ENCODE measurements around the gene ZNF879. TPM values are rescaled to one million over a fixed set of nuclear protein-coding genes. Genes with fewer than 3 reads are reported as not detected.

ZNF879 gene
- total RNA-seq, 1 experiment from 2014 or later: not detected

GRCh38 chr5:178983728-178984127 is 39.9 kb upstream of the ZNF879 start:
- intact Hi-C loops (cut with micrococcal nuclease): no loop called here
- POLR2A ChIA-PET: no interaction called here

More at GRCh38 chr5:178983728-178984127, 39.9 kb upstream of the ZNF879 start:
- Histone ChIP-seq H3K27ac (ENCODE audit: low read depth, low read length) (no peak overlapping the region), H3K9me3 (ENCODE audit: control insufficient read depth in 1 of 2, insufficient read depth in 1 of 2, low read depth in 1 of 2, low read length in 2 of 2) (peaks cover 4 to 11% of the 10 kb centered on the region in 2 experiments; a peak in 2 of 4 replicates), H4K20me1 (ENCODE audit: insufficient read depth) (no peaks in the 10 kb centered on the region), H3K4me3 (replicated peaks in 1 of 2; ENCODE audit: low read depth in 1 of 2, low read length in 2 of 2) (no peak overlapping the region), H3K9ac (ENCODE audit: low read length) (no peak overlapping the region), H3K9me2 (ENCODE audit: insufficient read depth) (no peaks in the 10 kb centered on the region), H3K4me2 (ENCODE audit: low read length) (no peak overlapping the region), H3K36me3 (ENCODE audit: control insufficient read depth in 1 of 2, insufficient read depth in 2 of 2, low read length in 2 of 2) (no peaks in the 10 kb centered on the region), H3K4me1 (ENCODE audit: control insufficient read depth in 1 of 2, insufficient read depth in 2 of 2, low read length in 2 of 2) (no peaks in the 10 kb centered on the region), H3K79me2 (ENCODE audit: insufficient read depth, low read length) (no peaks in the 10 kb centered on the region), H2AFZ (ENCODE audit: low read depth, low read length, poor library complexity, severe bottlenecking) (no peak overlapping the region), H3K27me3 (ENCODE audit: insufficient read depth, low read length) (no peaks in the 10 kb centered on the region)
- TF ChIP-seq MAX (IDR thresholded peaks at IDR 0.05): no peak
- no peak for TF ChIP-seq SIN3A (IDR thresholded peaks at IDR 0.05; ENCODE audit: low read depth)
- TF ChIP-seq ELF1 (IDR thresholded peaks at IDR 0.05; ENCODE audit: borderline replicate concordance, low read depth): no peak
- TF ChIP-seq CEBPB (IDR thresholded peaks at IDR 0.05; ENCODE audit: low read depth): no peak
- TF ChIP-seq TCF7L2 (IDR thresholded peaks at IDR 0.05; ENCODE audit: borderline replicate concordance, extremely low read depth, insufficient read depth, insufficient read length): no peak
- no peak for TF ChIP-seq EZH2 (IDR thresholded peaks at IDR 0.05)
- TF ChIP-seq SRF (IDR thresholded peaks at IDR 0.05; ENCODE audit: low read depth): no peak
- no peak for TF ChIP-seq ZNF274 (IDR thresholded peaks at IDR 0.05; ENCODE audit: low read depth, low read length)
- TF ChIP-seq ZFX (IDR thresholded peaks at IDR 0.05): no peak
- TF ChIP-seq ZBTB33 (IDR thresholded peaks at IDR 0.05; ENCODE audit: extremely low read depth, insufficient replicate concordance, low read length): no peak
- no peak for TF ChIP-seq CBX3 (IDR thresholded peaks at IDR 0.05; ENCODE audit: low read depth)
- TF ChIP-seq SP1 (IDR thresholded peaks at IDR 0.05; ENCODE audit: low read depth): no peak
- no peak for TF ChIP-seq POLR2AphosphoS5 (IDR thresholded peaks at IDR 0.05; ENCODE audit: low read depth, low read length)
- TF ChIP-seq REST (IDR thresholded peaks at IDR 0.05; ENCODE audit: low read depth): no peak
- no peak for TF ChIP-seq YY1 (IDR thresholded peaks at IDR 0.05; ENCODE audit: extremely low read depth, insufficient replicate concordance, low read depth, low read length)
- TF ChIP-seq CTCF (IDR thresholded peaks at IDR 0.05 in 2 of 3, conservative IDR thresholded peaks at IDR 0.05 in 1 of 3; ENCODE audit: borderline replicate concordance in 1 of 3, insufficient read depth in 1 of 3, low read depth in 2 of 3, low read length in 2 of 3): no peak
- no peak for TF ChIP-seq EGR1 (IDR thresholded peaks at IDR 0.05; ENCODE audit: low read depth)
- no peak for TF ChIP-seq JUND (IDR thresholded peaks at IDR 0.05)
- TF ChIP-seq FOSL1 (IDR thresholded peaks at IDR 0.05; ENCODE audit: low read depth): no peak
- RAD21 ChIA-PET (ENCODE audit: low non-redundant PET in 1 of 2, low total read pairs in 2 of 2, uncharacterized antibody in 2 of 2, unreplicated experiment in 2 of 2): no interaction called here
- CTCF ChIA-PET: no interaction called here
- ATAC-seq: no peak
- no peak for DNase-seq (ENCODE audit: low read depth, low spot score)
- BruUV-seq (replicated peaks): no TSS peak
